ENCODE measurements around the gene ACSF3. TPM values are rescaled to one million over a fixed set of nuclear protein-coding genes. Genes with fewer than 3 reads are reported as not detected.
A peak's percentile ranks its signal among the peaks of the same experiment; 100 is the strongest.

The ACSF3 gene
- total RNA-seq, 2 donors from 2014 or later = 24.1 to 41.7 TPM

GRCh38 chr16:89113152-89113547 lies 19.5 kb downstream of the ACSF3 start:
- H3K27ac ChIP-seq = no peak overlapping the region
- no peaks in the 10 kb centered on the region for H3K4me1 ChIP-seq (ENCODE audit: control insufficient read depth in 1 of 2, low read depth in 2 of 2)
- ATAC-seq (ENCODE audit: insufficient number of reproducible peaks, low FRiP score, low read depth) = no peak
- no peaks in the 10 kb centered on the region for H3K27me3 ChIP-seq (replicated peaks; ENCODE audit: insufficient read depth)
- peaks cover 52% of the 10 kb centered on the region for H3K36me3 ChIP-seq
- H3K4me3 ChIP-seq = no peak overlapping the region
- H3K9me3 ChIP-seq = no peaks in the 10 kb centered on the region
- no peak for DNase-seq (ENCODE audit: low spot score)
- no peak for TF ChIP-seq CTCF (IDR thresholded peaks at IDR 0.05)

GRCh38 chr16:89113661-89114060 lies 20.0 kb downstream of the ACSF3 start:
- no peak for TF ChIP-seq CTCF (IDR thresholded peaks at IDR 0.05)
- H3K27ac ChIP-seq = no peak overlapping the region
- no peaks in the 10 kb centered on the region for H3K9me3 ChIP-seq
- no peaks in the 10 kb centered on the region for H3K27me3 ChIP-seq (replicated peaks; ENCODE audit: insufficient read depth)
- ATAC-seq (ENCODE audit: insufficient number of reproducible peaks, low FRiP score, low read depth) (no peak), DNase-seq (ENCODE audit: low spot score) (no peak)
- no peaks in the 10 kb centered on the region for H3K4me1 ChIP-seq (ENCODE audit: control insufficient read depth in 1 of 2, low read depth in 2 of 2)
- no peak overlapping the region for H3K4me3 ChIP-seq
- peaks cover 56% of the 10 kb centered on the region for H3K36me3 ChIP-seq

DNA sequence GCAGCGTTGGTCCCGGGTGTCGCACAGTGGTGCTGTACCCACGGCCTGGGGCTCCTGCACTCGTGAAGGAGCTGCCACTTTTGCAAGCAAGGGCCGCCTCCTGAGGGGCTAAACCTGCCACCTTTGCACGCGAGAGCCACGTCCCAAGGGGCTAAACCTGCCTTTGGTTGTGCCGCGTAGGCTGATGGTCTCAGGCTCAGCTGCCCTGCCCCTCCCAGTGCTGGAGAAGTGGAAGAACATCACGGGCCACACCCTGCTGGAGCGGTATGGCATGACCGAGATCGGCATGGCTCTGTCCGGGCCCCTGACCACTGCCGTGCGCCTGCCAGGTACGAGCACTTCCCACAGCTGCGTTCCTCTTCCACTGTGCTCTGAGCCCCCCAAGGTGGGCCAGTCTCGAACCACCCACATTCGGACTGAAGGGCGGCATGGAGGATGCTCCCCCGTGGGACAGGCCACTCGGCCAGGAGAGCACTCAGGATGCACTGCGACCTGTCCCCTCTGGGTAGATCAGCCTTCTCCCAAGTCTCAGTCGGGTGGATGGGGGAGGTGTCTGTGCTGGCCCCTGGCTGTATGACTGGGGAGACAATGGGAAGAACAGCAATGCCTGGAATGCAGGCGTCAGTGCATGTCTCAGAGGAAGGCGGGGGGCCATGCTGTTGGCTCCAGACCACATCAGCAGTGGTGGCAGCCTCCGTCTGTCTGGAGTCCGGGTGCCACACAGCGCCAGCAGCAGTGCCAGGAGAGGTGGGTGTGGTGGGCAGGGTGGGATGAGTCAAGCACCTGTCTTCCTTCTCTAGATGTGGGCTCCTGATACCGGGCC lies 20.7 kb downstream of the ACSF3 start:
- peaks cover 56% of the 10 kb centered on the region for H3K36me3 ChIP-seq
- ATAC-seq (ENCODE audit: insufficient number of reproducible peaks, low FRiP score, low read depth) (no peak), DNase-seq (ENCODE audit: low spot score) (no peak)
- peak overlapping the region; percentile 19 for H3K4me3 ChIP-seq
- peak overlapping the region in 1 of 2 donors; percentile 22 for H3K27ac ChIP-seq
- no peaks in the 10 kb centered on the region for H3K4me1 ChIP-seq (ENCODE audit: control insufficient read depth in 1 of 2, low read depth in 2 of 2)
- TF ChIP-seq CTCF (IDR thresholded peaks at IDR 0.05) = no peak
- no peaks in the 10 kb centered on the region for H3K9me3 ChIP-seq
- H3K27me3 ChIP-seq (replicated peaks; ENCODE audit: insufficient read depth) = no peaks in the 10 kb centered on the region

DNA sequence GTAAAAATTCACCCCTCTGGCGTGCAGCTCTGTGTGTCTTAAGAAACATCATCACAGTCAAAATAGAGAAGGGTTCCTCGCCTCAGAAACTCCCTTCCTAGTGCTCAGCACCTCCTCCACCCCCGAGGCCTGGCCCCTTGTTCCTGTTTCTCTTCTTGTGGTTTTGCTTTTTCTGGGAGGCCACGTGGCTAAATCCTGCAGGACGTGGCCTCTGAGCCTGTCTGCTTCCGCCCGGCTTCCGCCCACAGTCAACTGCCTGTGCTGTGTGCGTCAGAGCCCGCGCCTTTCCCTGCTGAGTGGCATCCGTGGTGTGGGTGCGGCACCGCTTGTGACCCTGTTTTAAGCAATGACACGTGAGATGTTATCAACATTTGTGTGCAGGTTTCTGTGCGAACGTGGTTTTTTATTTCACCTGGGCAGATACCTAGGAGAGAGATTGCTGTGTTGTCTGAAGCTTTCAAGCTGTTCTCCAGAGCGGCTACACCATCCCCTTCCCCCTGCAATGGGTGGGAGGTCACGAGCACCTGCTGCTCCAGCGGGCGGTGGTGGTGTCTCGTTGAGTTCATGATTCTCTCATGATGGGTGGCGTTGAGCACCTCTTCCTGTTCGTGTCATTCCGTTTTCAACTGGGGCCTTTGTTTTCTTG lies 21.7 kb downstream of the ACSF3 start:
- Histone ChIP-seq H3K4me1 (ENCODE audit: control insufficient read depth in 1 of 2, low read depth in 2 of 2) (no peaks in the 10 kb centered on the region), H3K4me3 (peak overlapping the region; percentile 32), H3K9me3 (no peaks in the 10 kb centered on the region), H3K27ac (peak overlapping the region in 1 of 2 donors; percentile 22), H3K27me3 (replicated peaks; ENCODE audit: insufficient read depth) (no peaks in the 10 kb centered on the region), H3K36me3 (peaks cover 56% of the 10 kb centered on the region)
- no peak for TF ChIP-seq CTCF (IDR thresholded peaks at IDR 0.05)
- ATAC-seq (ENCODE audit: insufficient number of reproducible peaks, low FRiP score, low read depth) (no peak), DNase-seq (ENCODE audit: low spot score) (no peak)

DNA sequence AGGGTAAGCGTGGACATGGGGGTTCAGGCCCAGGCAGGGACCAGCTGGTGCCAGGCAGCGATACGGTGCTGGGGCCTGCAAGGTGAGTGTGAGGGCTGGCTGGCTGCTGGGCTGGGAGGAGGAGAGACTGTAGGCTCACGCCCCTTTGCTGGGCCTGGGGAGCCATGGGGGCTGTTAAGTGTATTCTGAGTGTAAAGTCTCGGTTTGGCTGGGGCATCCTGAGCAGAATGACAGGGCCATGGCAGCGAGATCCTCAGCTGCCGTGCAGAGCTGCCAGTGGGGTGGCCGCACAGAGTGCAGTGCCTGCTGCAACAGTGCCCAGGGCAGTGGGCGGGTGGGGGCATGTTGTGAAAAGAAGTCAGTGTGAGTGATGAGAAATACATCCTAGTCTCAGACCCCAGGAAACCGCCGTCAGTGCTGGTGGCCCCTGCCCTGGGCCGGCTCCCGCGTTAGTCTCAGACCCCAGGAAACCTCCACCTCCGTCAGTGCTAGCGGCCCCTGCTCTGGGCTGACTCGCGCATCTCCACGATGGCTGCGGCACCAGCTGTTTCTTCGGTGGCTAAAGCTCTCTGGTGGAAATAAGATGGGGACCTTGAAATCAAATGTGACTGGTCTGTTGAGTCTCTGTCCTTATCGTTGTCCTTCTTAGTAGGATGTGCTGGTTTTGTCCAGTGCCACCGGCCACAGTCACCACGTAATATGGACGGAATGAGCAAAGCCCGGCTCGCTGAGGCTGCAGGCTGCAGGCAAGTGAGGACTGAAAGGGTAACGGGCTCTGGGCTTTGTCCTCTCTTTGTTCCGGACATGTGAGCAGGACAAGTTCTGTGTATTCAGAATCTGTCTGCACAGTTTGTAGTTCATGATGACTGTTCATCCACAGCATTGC lies 22.9 kb downstream of the ACSF3 start:
- ATAC-seq (ENCODE audit: insufficient number of reproducible peaks, low FRiP score, low read depth) (no peak), DNase-seq (ENCODE audit: low spot score) (no peak)
- Histone ChIP-seq H3K36me3 (peaks cover 61% of the 10 kb centered on the region), H3K9me3 (no peaks in the 10 kb centered on the region), H3K4me1 (ENCODE audit: control insufficient read depth in 1 of 2, low read depth in 2 of 2) (no peaks in the 10 kb centered on the region), H3K27me3 (replicated peaks; ENCODE audit: insufficient read depth) (no peaks in the 10 kb centered on the region), H3K4me3 (no peak overlapping the region), H3K27ac (no peak overlapping the region)
- TF ChIP-seq CTCF (IDR thresholded peaks at IDR 0.05) = no peak

All from thoracic aorta (tissue), 2 donors.